ENCODE results near the gene SYDE2. TPM values are rescaled to one million over a fixed set of nuclear protein-coding genes. Genes with fewer than 3 reads are reported as not detected.
A peak's percentile ranks its signal among the peaks of the same experiment; 100 is the strongest.

Gene SYDE2
- total and polyA plus RNA-seq, 9 of the 15 experiments (the other 6 are each of a cell fraction or from before 2014, with no cell fraction given), result 0.39 to 8.7 (median 4.5) TPM

GRCh38 chr1:85201340-85202091 lies 700 bp upstream of the SYDE2 start (continued):
- TF ChIP-seq PHF8 (IDR thresholded peaks at IDR 0.05; ENCODE audit: borderline replicate concordance, low read length) (peak; percentile 42; the same call in 1 of the 2 replicates), TOE1 (IDR thresholded peaks at IDR 0.05; ENCODE audit: borderline replicate concordance) (no peak; the same call in 1 of the 2 replicates), TOE1 (CRISPR knock-in tag; IDR thresholded peaks at IDR 0.05; ENCODE audit: borderline replicate concordance, low read depth) (no peak), NCOR1 (IDR thresholded peaks at IDR 0.05) (peak; percentile 59), LARP7 (IDR thresholded peaks at IDR 0.05) (no peak), CHD4 (IDR thresholded peaks at IDR 0.05; ENCODE audit: insufficient read depth, insufficient replicate concordance, low read depth, low read length, poor library complexity, severe bottlenecking) (peak; percentile 2), YY1 (IDR thresholded peaks at IDR 0.05; ENCODE audit: borderline replicate concordance in 1 of 3, control insufficient read depth in 1 of 3, extremely low read depth in 1 of 3, insufficient read depth in 3 of 3, insufficient read length in 1 of 3, insufficient replicate concordance in 2 of 3, low read depth in 1 of 3, low read length in 2 of 3) (peak in 1 of 3 experiments; percentile 67), POLR2G (IDR thresholded peaks at IDR 0.05; ENCODE audit: low read depth, low read length) (peak; percentile 86), ZNF217 (CRISPR knock-in tag; IDR thresholded peaks at IDR 0.05) (no peak), BMI1 (IDR thresholded peaks at IDR 0.05; ENCODE audit: low read length) (no peak), ZNF431 (CRISPR knock-in tag; IDR thresholded peaks at IDR 0.05) (peak; percentile 67; the same call in 1 of the 2 replicates), U2AF1 (optimal IDR thresholded peaks at IDR 0.05; ENCODE audit: low read depth, low read length) (no peak), U2AF2 (optimal IDR thresholded peaks at IDR 0.05; ENCODE audit: low read depth, low read length) (no peak), RBM22 (IDR thresholded peaks at IDR 0.05; ENCODE audit: low read depth, low read length, poor library complexity, severe bottlenecking) (no peak), SMAD3 (CRISPR knock-in tag; conservative IDR thresholded peaks at IDR 0.05) (no peak), CBFB (CRISPR knock-in tag; IDR thresholded peaks at IDR 0.05) (no peak), SAP30 (IDR thresholded peaks at IDR 0.05; ENCODE audit: borderline replicate concordance, insufficient read depth, low read depth, low read length, poor library complexity, severe bottlenecking) (no peak), RNF2 (IDR thresholded peaks at IDR 0.05) (peak; percentile 21; the same call in 1 of the 2 replicates), THRAP3 (IDR thresholded peaks at IDR 0.05; ENCODE audit: borderline replicate concordance) (no peak), GATAD2B (IDR thresholded peaks at IDR 0.05; ENCODE audit: borderline replicate concordance) (0 out of 2 replicates have a peak, but pooled peaks have one; percentile 66), CCNT2 (IDR thresholded peaks at IDR 0.05; ENCODE audit: borderline replicate concordance, extremely low read depth, insufficient read length, low read depth, low read length) (peak; percentile 52), ZNF311 (CRISPR knock-in tag; IDR thresholded peaks at IDR 0.05) (no peak)
- TF ChIP-seq, protein P1, sequence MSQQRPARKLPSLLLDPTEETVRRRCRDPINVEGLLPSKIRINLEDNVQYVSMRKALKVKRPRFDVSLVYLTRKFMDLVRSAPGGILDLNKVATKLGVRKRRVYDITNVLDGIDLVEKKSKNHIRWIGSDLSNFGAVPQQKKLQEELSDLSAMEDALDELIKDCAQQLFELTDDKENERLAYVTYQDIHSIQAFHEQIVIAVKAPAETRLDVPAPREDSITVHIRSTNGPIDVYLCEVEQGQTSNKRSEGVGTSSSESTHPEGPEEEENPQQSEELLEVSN (IDR thresholded peaks at IDR 0.05; ENCODE audit: borderline replicate concordance in 1 of 2, extremely low read depth in 1 of 2, insufficient read depth in 1 of 2, insufficient read length in 1 of 2, low read depth in 1 of 2, low read length in 1 of 2, poor library complexity in 1 of 2, severe bottlenecking in 1 of 2), result peak; percentile 34 to 67
- TF ChIP-seq, protein P2, sequence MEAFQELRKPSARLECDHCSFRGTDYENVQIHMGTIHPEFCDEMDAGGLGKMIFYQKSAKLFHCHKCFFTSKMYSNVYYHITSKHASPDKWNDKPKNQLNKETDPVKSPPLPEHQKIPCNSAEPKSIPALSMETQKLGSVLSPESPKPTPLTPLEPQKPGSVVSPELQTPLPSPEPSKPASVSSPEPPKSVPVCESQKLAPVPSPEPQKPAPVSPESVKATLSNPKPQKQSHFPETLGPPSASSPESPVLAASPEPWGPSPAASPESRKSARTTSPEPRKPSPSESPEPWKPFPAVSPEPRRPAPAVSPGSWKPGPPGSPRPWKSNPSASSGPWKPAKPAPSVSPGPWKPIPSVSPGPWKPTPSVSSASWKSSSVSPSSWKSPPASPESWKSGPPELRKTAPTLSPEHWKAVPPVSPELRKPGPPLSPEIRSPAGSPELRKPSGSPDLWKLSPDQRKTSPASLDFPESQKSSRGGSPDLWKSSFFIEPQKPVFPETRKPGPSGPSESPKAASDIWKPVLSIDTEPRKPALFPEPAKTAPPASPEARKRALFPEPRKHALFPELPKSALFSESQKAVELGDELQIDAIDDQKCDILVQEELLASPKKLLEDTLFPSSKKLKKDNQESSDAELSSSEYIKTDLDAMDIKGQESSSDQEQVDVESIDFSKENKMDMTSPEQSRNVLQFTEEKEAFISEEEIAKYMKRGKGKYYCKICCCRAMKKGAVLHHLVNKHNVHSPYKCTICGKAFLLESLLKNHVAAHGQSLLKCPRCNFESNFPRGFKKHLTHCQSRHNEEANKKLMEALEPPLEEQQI (IDR thresholded peaks at IDR 0.05), result no peak
